LNCaP clone FGC (cell line): Measurements from ENCODE around the gene FBXL2.

ENCODE experiments used
- DNase-seq: peaks from one replicate; pipeline ENCODE4 v3.0.0-alpha.2; 2011; ENCODE audit warnings: low read depth
- H3K4me3 ChIP-seq: 2 replicates; pipeline ENCODE4 v1.5.1; 2011; ENCODE audit warnings: mild to moderate bottlenecking, low read depth, low read length, control low read depth
- CTCF ChIP-seq: IDR thresholded peaks from 2 replicates; pipeline ENCODE4 v1.5.1; 2012; ENCODE audit warnings: mild to moderate bottlenecking; ENCODE audit not compliant: control insufficient read depth, insufficient read depth; ENCODE audit errors: extremely low read depth

Gene FBXL2

GRCh38 chr3:33269385-33269784 is 7.9 kb upstream of the FBXL2 start:
- TF ChIP-seq CTCF, result no peak
- no peak for DNase-seq
- H3K4me3 ChIP-seq, result no peak overlapping the region

DNA sequence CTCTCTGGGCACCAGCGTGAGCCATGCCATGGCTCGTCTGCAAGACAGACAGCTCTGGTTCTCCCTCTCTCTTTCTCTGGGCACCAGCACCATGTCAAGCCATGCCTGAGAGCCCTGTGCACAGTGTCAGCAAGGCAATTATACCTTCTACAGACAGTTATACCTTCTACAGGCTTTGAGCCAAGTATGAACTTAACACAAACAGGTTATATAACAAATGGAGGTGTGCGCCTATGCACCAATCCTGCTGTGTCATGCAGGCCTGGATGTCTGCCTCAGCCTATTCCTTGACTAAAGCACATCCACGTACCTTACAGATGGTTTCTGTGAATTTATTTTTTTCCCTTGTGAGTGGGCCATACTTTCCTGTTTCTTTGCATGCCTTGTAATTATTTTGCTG is 5.9 kb upstream of the FBXL2 start:
- DNase-seq, result no peak
- no peak overlapping the region for H3K4me3 ChIP-seq
- TF ChIP-seq CTCF, result no peak

GRCh38 chr3:33273628-33274027 is 3.6 kb upstream of the FBXL2 start:
- no peak for TF ChIP-seq CTCF
- DNase-seq, result peak; percentile 82
- H3K4me3 ChIP-seq, result no peak overlapping the region

GRCh38 chr3:33278163-33278562 is 921 bp downstream of the FBXL2 start:
- TF ChIP-seq CTCF, result no peak
- no peak overlapping the region for H3K4me3 ChIP-seq

DNA sequence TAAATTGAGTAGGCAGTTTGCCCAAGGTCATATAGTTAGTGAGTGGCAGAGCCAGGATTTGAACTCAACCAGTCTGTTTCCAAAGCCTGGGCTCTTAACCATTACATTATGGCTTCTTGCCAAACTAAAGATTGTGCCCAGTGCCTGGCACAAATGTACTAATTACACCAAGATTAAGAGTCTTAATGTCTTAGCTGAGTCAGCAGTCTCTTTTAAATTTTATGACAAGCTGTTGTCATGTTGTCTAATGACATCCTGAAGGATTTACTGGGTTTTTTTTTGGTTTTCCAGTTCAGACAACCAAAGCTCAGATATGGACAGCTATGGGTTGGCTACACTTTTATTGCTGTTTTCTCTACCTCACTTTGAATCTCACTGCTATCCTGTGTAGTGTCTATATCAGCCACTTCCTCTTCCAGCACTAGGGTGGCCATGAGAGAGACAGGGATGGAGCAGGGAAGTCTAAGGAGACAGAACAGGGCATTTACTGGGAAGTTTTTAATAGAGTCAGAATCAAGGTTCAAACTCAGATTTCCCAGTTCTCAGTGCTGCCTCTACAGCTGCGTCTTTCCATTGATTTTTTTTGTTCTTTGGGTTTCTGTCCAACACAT is 10.5 kb downstream of the FBXL2 start:
- no peak overlapping the region for H3K4me3 ChIP-seq
- DNase-seq, result no peak
- no peak for TF ChIP-seq CTCF

More at GRCh38 chr3:33278163-33278562, 921 bp downstream of the FBXL2 start:
- no peak for DNase-seq

DNA sequence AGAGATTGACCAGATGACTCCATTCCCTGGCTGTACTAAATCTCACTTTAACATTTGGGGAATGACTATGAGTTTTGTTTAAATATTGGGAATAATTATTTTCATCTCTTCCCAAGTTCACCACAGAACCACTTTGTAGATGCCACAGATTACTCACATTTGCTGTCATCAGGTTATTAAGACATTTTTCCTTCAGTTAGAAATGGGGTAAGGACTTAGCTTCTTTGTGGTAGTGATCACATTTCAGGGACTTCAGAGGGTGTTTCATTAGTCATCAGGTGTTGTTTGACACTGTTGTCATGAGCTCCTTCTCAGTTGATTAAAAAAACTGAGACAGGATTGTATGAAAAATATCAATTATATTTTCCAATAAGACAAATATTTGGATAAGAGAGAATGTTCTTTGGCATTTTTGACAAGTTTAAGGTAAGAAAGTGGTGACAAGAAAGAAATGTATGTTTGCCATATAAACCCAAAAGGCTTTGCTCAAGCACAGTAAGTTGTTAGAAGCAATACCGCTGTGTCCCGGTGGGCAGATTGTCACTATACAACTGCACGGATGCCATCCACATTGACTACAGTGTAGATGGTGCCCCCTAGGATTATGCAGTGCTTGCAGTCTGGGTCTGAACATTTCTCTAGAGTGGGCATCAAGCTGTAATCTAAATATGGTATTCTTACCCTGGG is 22.3 kb downstream of the FBXL2 start:
- DNase-seq, result no peak
- TF ChIP-seq CTCF, result no peak
- H3K4me3 ChIP-seq, result no peak overlapping the region

DNA sequence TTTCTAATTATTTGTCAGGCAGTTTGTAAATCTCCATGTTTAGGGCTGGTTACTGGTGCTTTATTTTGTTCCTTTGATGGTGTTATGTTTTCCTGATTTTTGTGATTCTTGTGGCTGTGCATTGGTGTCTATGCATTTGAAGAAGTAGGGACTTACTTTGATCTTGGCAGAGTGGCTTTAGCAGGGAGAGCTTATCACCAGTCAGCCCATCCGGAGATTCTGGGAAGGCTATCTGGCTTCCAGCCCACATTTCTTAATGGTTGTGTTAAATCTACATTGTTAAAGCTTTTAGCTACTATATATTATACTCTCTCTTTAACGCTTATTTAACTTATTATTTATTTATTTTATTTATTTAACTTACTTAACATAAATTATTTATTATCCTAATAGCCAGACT is 35.1 kb downstream of the FBXL2 start:
- no peak for TF ChIP-seq CTCF
- no peak overlapping the region for H3K4me3 ChIP-seq
- DNase-seq, result no peak
